HuH-7 (cell line): Measurements from ENCODE around the gene TMEM123.

ENCODE experiments used
- DNase-seq: peaks from one replicate; pipeline ENCODE4 v3.0.0; 2011; ENCODE audit warnings: low spot score

Gene TMEM123, protein sequence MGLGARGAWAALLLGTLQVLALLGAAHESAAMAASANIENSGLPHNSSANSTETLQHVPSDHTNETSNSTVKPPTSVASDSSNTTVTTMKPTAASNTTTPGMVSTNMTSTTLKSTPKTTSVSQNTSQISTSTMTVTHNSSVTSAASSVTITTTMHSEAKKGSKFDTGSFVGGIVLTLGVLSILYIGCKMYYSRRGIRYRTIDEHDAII

DNA sequence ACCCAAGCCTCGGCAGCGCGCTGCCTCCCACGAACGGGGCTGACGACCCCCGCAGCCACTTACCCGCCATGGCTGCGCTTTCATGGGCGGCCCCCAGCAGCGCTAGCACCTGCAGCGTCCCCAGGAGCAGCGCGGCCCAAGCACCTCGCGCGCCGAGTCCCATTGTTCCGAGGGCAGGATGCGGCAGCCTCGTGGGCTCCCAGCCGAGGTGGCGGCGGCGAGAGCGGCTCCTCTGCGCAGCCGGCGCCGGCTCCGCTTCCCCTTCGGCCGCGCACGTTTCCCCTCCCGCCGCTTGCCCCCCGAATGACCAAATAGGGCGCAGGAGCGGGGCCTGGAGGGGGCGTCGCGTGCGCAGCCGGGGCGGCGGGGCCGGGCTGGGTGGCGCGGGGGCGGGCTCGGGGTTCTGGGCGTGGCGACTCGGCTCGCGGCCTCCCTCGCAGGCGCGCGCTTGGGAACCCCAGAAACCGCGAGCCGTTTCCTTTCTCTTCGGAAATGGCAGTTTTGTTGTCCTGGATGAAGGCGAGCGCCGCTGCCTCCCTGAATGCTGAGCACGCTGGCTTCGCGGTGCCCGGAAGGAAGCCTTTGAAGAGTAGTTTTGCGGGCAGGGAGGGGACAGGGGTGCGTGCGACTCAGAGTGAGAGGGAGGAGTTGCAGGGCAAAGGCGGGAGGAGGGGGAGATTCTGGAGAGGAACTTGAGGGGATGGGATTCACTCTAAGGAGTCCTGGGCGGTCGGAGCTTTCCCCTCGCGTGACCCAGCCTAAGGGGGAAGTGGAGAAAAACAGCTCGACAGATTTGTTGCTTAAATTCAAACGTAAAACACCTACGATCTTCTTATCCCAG, at the start of gene TMEM123:
Gene TMEM123 (minus strand): TSS at position 305 of the 841 bp plus-strand sequence. CDS start 142 bp downstream, at position 163.
- DNase-seq = peak; percentile 61

DNA sequence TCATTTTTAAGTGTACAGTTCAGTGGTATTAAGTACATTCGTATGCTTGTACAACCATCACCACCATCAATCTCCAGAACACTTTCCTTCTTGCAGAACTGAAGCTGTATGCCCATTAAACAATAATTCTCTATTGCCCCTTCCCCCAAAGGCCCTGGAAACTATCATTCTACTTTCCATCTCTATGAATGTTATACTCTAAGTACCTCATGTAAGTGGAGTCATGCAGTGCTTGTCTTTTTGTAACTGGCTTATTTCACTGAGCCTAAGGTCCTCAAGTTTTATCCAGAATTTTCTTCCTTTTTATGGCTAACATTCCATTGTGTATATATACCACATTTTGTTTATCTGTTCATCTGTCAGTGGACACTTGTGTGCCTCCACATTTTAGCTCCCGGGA, 48.3 kb upstream of the TMEM123 start:
- DNase-seq = no peak

DNA sequence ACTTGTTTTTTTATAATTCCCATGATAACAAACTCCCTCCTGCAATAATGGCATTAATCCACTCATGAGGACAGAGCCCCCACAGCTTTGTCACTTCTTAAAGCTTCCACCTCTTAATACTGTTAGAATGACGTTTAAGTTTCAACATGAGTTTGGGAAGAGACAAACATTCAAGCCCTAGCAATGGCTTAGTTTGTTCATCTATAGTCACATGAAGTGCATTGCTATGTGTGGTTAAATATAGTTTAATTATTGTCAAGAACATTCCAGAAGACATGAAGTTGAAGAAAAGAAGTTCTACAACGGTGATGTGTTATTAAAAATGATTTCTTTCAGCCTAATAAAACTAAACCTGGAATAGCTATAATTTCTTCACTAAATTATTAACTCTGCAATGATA, 47.4 kb upstream of the TMEM123 start:
- DNase-seq = no peak

DNA sequence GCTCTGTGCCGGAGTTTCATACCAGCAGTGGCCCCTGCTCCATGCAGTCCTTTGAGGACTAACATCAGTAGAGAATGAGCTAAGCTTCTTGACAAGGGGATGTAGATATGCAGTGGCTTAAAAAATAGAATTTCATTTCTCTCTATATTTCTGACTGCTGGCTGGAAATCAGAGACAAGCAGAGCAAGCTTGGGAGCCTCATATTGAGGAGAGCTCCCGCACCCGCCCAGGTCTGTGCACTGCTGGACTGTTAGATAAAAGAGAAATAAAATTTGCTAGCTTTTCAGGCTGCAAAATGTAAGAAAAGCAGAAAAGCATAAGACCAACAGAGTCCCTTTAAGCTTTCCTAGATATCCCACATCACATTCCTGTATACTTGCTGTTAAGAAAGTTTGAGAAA, 46.6 kb upstream of the TMEM123 start:
- DNase-seq = no peak

DNA sequence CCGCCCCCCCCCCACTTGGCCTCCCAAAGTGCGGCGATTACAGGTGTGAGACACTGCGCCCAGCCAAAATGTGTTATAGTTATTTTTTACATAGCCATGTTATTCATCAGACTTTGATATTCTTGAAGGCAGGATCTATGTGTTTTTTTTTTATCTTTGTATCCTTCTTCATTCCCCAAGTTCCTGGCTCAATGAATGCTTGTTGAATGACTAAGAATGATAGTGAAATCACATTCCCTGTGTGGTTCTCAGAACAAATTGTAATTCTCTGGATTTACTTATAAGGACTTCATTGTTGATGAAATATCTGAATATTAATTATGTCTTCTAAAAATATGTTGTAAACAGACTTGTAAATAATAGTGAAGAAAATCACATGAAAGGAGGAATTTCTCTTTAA, 44.5 kb upstream of the TMEM123 start:
- DNase-seq = no peak

DNA sequence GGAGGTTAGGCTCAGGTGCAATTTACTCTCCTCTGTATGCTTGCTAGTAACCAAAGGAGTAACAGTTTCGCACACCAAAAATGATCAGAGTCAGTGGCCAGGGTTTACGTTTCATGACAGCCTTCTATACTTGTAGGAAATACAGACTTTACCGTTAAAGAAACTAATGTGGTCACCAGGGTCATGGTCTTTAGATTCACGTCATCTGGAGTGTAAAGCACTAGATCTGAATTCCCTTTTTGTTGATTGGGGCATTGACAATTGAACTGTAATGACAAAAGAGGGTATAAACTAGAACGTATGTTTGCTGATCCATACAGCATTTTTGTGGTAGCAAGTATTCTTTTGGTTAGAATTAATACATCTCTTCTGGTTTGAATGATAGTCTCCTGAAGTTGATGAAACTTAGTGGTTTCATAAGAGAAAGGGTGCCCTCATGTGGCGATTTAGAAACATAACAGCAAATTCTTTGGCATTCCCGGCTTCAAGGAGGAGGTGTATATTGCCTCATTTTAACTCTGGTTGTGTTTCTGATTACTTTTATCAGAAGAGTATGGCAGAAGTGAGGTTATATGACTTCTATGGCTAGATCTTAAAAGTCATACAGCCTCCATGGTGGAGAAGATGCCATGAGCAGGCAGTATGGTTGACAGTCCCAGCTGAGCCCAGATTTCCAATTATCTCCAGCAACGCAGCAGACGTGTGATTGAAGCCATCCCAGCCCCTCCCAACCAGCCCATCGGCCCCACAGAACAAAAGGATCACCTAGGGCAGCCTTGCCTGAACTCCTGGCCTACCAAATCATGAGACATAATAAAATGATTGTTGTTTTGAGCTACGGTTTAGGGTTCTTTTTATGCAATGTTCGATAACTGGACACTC, 42.8 kb upstream of the TMEM123 start:
- DNase-seq = peak; percentile 36

DNA sequence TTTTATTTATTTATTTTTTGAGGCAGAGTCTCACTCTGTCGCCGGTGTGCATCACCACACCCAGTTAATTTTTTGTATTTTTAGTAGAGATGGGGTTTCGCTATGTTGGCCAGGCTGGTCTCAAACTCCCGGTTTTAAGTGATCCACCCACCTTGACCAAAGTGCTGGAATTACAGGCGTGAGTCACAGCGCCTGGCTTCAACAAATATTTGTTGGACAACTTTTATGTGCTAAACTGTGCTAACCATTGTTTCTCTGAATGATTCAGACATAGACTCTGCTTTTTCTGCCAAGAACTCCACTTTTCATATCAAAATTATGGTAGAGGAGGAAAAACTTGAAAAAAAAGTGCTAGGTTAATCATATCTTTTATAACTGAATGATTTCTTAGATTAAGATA, 41.7 kb upstream of the TMEM123 start:
- no peak for DNase-seq

DNA sequence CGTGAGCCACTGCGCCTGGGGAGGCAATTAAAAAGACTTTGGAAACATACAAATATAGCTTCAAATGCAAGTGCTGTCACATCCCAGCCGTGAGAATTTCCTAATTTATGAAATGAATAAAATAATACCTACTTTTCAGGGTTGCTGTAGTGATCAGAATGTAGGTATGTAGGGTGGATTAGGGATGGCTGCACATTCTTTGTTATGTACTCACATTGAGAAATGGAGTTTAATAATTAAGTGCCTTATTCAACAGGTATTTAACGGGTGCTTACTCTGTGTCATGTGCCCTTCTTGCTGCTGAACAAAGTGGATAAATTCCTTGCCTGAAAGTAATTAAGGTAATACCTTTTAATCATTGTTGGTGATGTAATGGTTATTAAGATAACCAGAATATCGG, 41.0 kb upstream of the TMEM123 start:
- DNase-seq = no peak

DNA sequence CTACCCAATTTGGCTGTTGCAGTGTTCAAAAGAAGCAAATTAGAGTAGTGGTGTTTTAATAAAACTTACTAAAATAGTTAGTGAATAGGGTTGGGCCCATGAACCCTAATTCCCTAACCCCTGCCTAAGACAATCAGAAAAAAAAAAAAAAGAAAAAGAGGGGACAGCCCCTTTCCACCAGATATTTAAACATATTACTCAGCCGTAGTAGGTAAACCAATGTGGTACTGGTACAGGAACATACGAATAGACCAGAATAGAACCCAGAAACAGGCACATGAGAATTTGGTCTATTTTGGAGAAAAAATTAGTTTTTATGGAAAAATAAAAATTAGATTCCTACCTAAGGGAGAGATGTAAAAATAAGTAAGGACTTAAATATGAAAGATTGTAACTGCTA, 39.4 kb upstream of the TMEM123 start:
- DNase-seq = no peak

DNA sequence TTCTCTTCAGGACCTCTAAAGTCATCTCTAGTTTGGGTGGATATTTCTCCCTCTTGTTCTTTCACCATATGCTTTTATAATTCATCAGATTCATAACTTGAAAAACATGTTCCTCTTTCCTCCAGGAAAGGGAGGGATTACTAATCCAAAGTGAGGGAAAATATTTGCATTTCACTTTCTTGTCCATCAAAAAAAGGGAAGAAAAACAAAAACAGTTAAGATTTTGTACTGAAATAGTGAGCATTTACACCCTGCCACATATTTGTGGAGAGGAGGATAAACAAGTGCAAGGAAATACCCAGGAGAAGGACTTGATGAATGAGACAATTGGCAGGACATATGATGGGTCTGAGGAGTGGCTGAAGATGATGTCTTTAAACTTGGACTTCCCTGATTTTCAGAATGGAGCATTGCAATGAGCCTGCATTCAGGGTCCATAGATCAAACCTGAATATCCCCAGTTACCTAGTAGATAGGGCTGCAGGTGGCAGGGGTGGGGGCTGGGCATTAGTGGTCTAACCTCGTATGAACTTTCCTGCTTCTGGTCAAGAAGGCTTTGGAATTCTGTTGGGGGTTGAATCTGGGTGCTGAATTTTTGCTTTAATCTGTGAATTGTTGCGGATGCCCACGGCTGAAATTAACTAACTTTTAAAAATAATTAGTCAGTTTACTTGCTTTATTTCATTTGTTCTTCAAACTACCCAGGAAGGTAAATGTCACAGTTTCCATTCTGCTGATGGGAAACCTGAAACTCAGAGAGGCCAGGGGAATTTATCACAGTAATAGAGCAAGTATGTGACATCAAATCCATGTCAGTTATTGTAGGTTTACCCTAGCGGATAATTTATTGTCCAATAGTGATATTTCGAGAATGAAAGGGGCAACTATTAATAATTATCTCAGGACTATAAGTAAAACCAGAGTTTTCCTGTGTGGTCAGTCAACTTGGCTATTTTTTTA, 36.9 kb upstream of the TMEM123 start:
- no peak for DNase-seq

DNA sequence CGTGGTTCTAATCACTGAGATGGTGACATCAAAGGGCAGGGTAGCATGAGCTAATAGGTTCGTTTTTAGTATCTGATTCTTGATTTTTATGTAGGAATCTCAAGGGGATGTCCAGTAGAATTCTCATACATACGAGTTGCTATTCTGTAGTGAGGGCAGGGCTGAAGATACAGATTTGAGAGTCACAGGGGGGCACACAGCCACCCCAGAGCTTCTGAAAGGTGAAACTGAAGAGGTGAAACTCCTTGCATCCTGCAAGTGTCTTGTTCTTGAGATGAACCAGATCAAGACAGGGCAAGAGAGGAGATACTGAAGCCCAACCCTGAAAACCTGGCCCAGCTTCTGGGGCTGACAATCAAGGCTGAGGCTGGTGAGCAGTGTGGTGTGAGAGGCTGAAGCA, 35.6 kb upstream of the TMEM123 start:
- no peak for DNase-seq

DNA sequence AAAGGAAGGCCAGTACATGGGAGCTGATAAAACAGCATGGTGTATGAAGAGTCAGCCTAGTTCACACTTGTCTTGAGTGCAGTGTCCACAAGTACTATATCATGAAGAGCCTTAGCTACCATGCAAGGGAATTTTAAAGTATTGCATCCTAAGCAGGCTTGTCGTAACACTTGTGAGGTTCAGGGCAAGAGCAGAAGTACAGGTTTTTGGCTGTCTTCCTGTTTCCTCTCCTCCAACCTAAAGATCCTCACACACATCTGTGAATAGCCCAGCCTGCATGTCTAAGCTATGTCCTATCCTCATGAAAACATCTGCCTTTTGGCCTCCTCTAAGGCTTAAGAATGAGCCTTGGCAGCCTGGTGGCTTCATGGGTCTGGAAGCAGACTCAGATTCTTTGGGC, 34.6 kb upstream of the TMEM123 start:
- no peak for DNase-seq

- DNase-seq = no peak
Observed at GRCh38 chr11:102486584-102486983, 34.0 kb upstream of the TMEM123 start.

DNA sequence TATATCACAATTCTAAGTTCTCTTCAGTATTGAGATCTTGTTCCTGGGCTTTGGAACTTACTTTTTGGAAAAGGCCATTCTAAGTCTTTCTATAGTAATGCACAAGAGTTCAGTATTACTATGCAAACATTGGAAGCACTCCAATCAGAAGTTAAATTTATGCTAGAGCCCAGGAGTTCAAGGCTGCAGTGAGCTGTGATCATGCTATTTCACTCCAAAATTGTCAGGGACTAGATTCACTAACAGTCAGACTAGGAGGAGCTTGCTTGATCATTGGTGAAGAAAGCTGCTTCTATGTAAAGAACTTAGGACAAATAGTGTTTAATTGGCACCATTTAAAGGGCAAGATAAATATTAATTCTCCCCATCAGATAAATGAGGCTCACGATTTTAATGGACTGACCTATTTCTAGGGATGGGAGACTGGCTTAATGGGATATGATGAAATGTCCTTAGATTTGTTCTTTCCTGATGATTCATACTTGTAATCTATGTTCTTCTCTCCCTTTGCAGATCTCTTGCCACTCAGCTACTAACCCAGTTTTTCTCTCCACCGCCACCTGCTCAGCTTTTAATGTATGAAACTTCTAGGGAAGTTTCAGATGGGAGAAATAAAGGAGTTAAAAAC, 32.6 kb upstream of the TMEM123 start:
- DNase-seq = no peak

DNA sequence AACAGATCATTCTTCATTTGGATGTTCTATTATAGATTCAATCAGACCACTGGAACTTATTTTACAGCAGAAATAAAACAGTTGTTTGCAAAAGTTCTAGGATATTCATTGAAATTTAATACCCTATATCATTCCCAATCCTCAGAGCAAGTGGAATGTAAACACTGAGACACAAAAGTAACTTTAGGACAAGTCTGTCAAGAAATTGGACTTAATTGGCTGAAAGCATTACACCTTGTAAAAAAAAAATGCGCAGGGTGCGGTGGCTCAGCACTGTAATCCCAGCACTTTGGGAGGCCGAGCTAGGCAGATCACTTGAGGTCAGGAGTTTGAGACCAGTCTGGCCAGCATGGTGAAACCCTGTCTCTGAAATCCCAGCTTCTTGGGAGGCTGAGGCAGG, 29.9 kb upstream of the TMEM123 start:
- DNase-seq = no peak

DNA sequence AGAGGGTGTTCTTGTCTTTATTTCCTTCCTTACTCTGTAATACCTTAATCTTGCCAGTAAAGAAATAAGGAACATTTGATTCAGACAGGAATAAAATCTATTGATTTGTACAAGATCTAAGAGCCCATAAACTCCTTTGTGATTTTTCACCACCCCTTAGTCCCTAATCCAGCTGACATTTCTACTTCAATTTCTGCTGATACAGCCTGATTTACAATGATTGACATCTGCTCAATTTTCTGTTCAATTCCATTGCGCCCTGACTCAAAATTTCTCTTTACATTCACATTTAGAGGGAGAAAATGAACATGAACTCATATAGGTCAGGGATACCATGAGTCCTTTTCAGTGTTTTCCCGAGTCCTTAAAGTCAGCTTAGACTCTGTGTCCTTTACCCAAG, 27.2 kb upstream of the TMEM123 start:
- DNase-seq = no peak

DNA sequence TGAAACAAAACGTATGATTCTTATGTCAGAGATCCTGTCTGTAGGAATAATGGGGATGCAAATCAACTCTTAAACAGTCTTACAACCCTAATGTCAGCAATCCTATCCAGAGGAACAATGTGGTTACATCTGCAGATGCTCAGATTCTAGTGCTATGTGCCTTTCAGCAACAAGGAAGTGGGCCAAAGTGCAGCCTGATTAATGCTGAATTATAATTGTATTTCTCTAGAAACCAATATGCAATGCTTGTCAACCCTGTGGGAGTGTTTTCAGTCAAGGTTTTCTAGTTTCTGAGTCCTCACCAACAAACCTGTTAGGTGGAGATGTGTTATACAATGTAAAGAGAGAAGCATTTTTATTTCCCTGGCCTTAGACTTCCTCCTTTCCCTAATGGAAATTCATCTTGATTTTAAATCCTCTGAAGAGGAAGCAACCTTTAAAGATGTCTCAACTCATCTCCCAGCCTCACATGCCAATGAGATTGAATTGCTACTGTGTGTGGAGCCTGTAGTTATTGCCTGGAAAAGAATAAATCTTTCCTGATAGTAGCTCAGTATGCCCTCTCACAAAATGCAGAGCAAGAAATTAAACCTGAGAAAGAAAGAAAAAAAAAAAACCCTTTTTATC, 26.2 kb upstream of the TMEM123 start:
- DNase-seq = no peak

DNA sequence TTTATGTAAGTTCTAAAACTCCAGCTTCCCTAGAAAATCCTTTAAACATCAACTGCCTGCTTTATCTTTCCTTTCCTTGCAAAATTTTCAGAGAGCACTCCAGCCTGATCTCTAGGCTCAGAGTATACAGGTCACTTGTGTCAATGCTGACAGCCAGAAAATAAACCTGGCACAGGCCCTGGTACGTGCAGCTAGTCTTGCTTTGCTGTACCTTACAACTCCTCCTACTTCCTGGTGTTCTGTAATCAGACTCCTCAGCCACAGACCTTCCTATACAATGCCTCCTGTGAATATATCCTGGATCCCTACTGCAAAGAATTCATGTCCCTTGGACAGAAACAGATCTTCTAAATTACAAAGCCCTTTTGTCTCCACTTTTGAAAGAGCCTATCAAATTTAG, 24.2 kb upstream of the TMEM123 start:
- DNase-seq = no peak

DNA sequence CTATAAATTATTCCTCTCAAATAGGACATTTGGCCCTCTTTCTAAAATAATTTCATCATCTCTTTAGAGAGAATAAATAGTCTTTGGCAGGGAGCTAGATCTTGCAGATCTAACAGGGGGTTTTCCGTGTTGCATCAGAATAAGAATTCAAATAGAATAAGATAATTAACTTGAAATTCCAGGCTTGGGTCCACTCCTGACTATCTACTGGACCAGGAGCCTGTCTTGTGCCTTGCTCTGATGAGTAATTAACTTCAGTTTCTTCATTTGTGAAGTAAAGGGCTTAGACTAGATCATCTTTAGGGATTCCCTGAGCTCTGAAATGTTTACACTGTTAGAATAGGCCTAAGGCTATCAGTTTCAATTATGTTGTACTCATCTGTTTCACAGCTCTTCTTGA, 23.5 kb upstream of the TMEM123 start:
- no peak for DNase-seq

GRCh38 chr11:102473543-102473942, 21.0 kb upstream of the TMEM123 start:
- DNase-seq = no peak

GRCh38 chr11:102472127-102472526, 19.6 kb upstream of the TMEM123 start:
- DNase-seq = no peak
